Lower leg skin (tissue), 3 donors: ENCODE measurements around the gene C19orf67.

Experiments used
- POLR2A ChIP-seq, 2 donors: fragments of 450-650 bp; IDR thresholded peaks; one replicate each; pipeline ENCODE4 v1.6.1; 2016 to 2017; ENCODE audit warnings: antibody characterized with exemption in 2 of 2, mild to moderate bottlenecking in 1 of 2, moderate library complexity in 1 of 2
- TF ChIP-seq, protein P1 (sequence below), 3 donors: fragments of 450-650 bp; IDR thresholded peaks; one replicate each; pipeline ENCODE4 v1.5.1; 2016; ENCODE audit warnings: antibody characterized with exemption in 3 of 3, mild to moderate bottlenecking in 3 of 3, moderate library complexity in 2 of 3

DNA sequence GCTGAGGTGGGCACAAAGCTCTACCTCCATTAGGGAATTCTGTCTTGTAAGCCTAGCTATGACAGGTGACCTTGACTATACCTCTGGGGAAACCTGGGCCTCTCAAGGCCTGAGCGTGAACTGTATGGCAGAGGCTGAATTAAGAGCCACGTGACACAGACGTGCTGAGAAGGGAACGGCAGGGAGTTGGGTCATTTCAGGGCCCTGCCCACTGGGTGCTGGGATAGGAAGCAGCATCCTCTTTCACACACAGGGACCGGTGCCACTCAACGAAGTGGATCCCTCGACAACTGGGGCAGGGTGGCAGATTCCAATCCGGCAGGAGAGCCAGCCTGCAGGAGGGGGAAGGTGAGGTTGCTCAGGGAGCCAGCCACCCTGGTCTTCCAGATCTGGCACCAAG, 41.6 kb upstream of the C19orf67 start:
- TF ChIP-seq, protein P1, sequence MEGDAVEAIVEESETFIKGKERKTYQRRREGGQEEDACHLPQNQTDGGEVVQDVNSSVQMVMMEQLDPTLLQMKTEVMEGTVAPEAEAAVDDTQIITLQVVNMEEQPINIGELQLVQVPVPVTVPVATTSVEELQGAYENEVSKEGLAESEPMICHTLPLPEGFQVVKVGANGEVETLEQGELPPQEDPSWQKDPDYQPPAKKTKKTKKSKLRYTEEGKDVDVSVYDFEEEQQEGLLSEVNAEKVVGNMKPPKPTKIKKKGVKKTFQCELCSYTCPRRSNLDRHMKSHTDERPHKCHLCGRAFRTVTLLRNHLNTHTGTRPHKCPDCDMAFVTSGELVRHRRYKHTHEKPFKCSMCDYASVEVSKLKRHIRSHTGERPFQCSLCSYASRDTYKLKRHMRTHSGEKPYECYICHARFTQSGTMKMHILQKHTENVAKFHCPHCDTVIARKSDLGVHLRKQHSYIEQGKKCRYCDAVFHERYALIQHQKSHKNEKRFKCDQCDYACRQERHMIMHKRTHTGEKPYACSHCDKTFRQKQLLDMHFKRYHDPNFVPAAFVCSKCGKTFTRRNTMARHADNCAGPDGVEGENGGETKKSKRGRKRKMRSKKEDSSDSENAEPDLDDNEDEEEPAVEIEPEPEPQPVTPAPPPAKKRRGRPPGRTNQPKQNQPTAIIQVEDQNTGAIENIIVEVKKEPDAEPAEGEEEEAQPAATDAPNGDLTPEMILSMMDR (IDR thresholded peaks at IDR 0.05): no peak
- no peak for TF ChIP-seq POLR2A (IDR thresholded peaks at IDR 0.05)
